ENCODE data around the gene CDK19. TPM values are rescaled to one million over a fixed set of nuclear protein-coding genes. Genes with fewer than 3 reads are reported as not detected.
"Not testable (repeated sequence)": the region's sequence is repeated elsewhere in the genome, so short reads cannot be mapped to it uniquely, and the experiment has no call there.

Gene CDK19
- 13.5 TPM for total RNA-seq

GRCh38 chr6:110815411-110816409 is at the start of gene CDK19:
TSS of gene CDK19 (minus strand) at chr6:110815469. CDS start at chr6:110815136, 333 bp downstream.
- peak; percentile 97 to 100 (median 100) for DNase-seq (ENCODE audit: low read depth in 2 of 3, low spot score in 2 of 3)

GRCh38 chr6:110864824-110865223 is 49.6 kb upstream of the CDK19 start:
- no peak for DNase-seq (ENCODE audit: low read depth in 2 of 3, low spot score in 2 of 3)

- peak in 2 of 3 donors; percentile 75 to 79 for DNase-seq (ENCODE audit: low read depth in 2 of 3, low spot score in 2 of 3)
These were observed 44.1 kb upstream of the CDK19 start for GRCh38 chr6:110859335-110859792.

GRCh38 chr6:110858562-110859214 is 43.4 kb upstream of the CDK19 start:
- no peak for DNase-seq (ENCODE audit: low read depth in 2 of 3, low spot score in 2 of 3)

- no peak for DNase-seq (ENCODE audit: low read depth in 2 of 3, low spot score in 2 of 3)
These were observed 42.7 kb upstream of the CDK19 start for GRCh38 chr6:110858016-110858415.

GRCh38 chr6:110856296-110856695 is 41.0 kb upstream of the CDK19 start:
- no peak for DNase-seq (ENCODE audit: low read depth in 2 of 3, low spot score in 2 of 3)

GRCh38 chr6:110853754-110854477 is 38.6 kb upstream of the CDK19 start:
- no peak for DNase-seq (ENCODE audit: low read depth in 2 of 3, low spot score in 2 of 3)

GRCh38 chr6:110852773-110853172 is 37.5 kb upstream of the CDK19 start:
- no peak for DNase-seq (ENCODE audit: low read depth in 2 of 3, low spot score in 2 of 3)

- DNase-seq (ENCODE audit: low read depth in 2 of 3, low spot score in 2 of 3) = no peak
These were observed 34.5 kb upstream of the CDK19 start for GRCh38 chr6:110849781-110850180.

GRCh38 chr6:110841266-110841665 is 26.0 kb upstream of the CDK19 start:
- DNase-seq (ENCODE audit: low read depth in 2 of 3, low spot score in 2 of 3) = no peak

GRCh38 chr6:110835751-110836150 is 20.5 kb upstream of the CDK19 start:
- DNase-seq (ENCODE audit: low read depth in 2 of 3, low spot score in 2 of 3) = not testable (repeated sequence)

- no peak for DNase-seq (ENCODE audit: low read depth in 2 of 3, low spot score in 2 of 3)
These were observed 18.6 kb upstream of the CDK19 start for GRCh38 chr6:110833831-110834230.

- DNase-seq (ENCODE audit: low read depth in 2 of 3, low spot score in 2 of 3) = no peak
These were observed 16.1 kb upstream of the CDK19 start for GRCh38 chr6:110831405-110831804.

- no peak for DNase-seq (ENCODE audit: low read depth in 2 of 3, low spot score in 2 of 3)
These were observed 13.1 kb upstream of the CDK19 start for GRCh38 chr6:110828396-110828795.

GRCh38 chr6:110826236-110827129 is 11.2 kb upstream of the CDK19 start:
- peak in 2 of 3 donors; percentile 46 to 51 for DNase-seq (ENCODE audit: low read depth in 2 of 3, low spot score in 2 of 3)

- DNase-seq (ENCODE audit: low read depth in 2 of 3, low spot score in 2 of 3) = no peak
These were observed 7.9 kb upstream of the CDK19 start for GRCh38 chr6:110823146-110823545.

- no peak for DNase-seq (ENCODE audit: low read depth in 2 of 3, low spot score in 2 of 3)
These were observed 7.0 kb upstream of the CDK19 start for GRCh38 chr6:110822249-110822648.

GRCh38 chr6:110816677-110817076 is 1.4 kb upstream of the CDK19 start:
- no peak for DNase-seq (ENCODE audit: low read depth in 2 of 3, low spot score in 2 of 3)

- no peak for DNase-seq (ENCODE audit: low read depth in 2 of 3, low spot score in 2 of 3)
These were observed 256 bp downstream of the CDK19 start for GRCh38 chr6:110815015-110815410.

Data from hematopoietic multipotent progenitor cell (in vitro differentiated cells).